Glutamatergic neuron (in vitro differentiated cells): ENCODE measurements around the gene SUSD4. TPM values are rescaled to one million over a fixed set of nuclear protein-coding genes. Genes with fewer than 3 reads are reported as not detected.

ENCODE experiments used
- DNase-seq: peaks from one replicate; pipeline ENCODE4 v3.0.0; 2022
- H3K27ac Mint-ChIP-seq: one replicate; pipeline ENCODE4 v1.8.0; 2020; ENCODE audit warnings: mild to moderate bottlenecking, mixed read lengths, inconsistent platforms; ENCODE audit not compliant: unreplicated experiment
- H3K27me3 Mint-ChIP-seq: one replicate; pipeline ENCODE4 v1.8.0; 2020; ENCODE audit warnings: mild to moderate bottlenecking, moderate library complexity, mixed read lengths, inconsistent platforms; ENCODE audit not compliant: unreplicated experiment
- H3K36me3 Mint-ChIP-seq: one replicate; pipeline ENCODE4 v1.8.0; 2020; ENCODE audit warnings: mild to moderate bottlenecking, mixed read lengths, inconsistent platforms; ENCODE audit not compliant: unreplicated experiment
- H3K4me1 Mint-ChIP-seq: one replicate; pipeline ENCODE4 v1.8.0; 2020; ENCODE audit warnings: mild to moderate bottlenecking, low read depth, mixed read lengths, inconsistent platforms; ENCODE audit not compliant: unreplicated experiment
- H3K4me3 Mint-ChIP-seq: one replicate; pipeline ENCODE4 v1.8.0; 2020; ENCODE audit warnings: mild to moderate bottlenecking, mixed read lengths, inconsistent platforms; ENCODE audit not compliant: unreplicated experiment
- H3K9me3 Mint-ChIP-seq: one replicate; pipeline ENCODE4 v1.8.0; 2020; ENCODE audit warnings: mild to moderate bottlenecking, moderate library complexity, mixed read lengths, inconsistent platforms; ENCODE audit not compliant: unreplicated experiment
- CTCF ChIP-seq: fragments of 200-600 bp; sonication (generic); IDR thresholded peaks from one replicate; pipeline ENCODE4 v1.5.0; 2021; ENCODE audit not compliant: partially characterized antibody, unreplicated experiment
- total RNA-seq: library from RNA; stranded (reverse); fragmentation: NEBNext Ultra II Directional; extraction: Animal tissue kit (Norgen Biotek cat#: 25700); gene quantifications from one replicate; pipeline ENCODE4 v1.2.1, GENCODE V29; 2021; ENCODE audit not compliant: unreplicated experiment

SUSD4 gene
- total RNA-seq, 1 donor from 2014 or later = 0.47 TPM

DNA sequence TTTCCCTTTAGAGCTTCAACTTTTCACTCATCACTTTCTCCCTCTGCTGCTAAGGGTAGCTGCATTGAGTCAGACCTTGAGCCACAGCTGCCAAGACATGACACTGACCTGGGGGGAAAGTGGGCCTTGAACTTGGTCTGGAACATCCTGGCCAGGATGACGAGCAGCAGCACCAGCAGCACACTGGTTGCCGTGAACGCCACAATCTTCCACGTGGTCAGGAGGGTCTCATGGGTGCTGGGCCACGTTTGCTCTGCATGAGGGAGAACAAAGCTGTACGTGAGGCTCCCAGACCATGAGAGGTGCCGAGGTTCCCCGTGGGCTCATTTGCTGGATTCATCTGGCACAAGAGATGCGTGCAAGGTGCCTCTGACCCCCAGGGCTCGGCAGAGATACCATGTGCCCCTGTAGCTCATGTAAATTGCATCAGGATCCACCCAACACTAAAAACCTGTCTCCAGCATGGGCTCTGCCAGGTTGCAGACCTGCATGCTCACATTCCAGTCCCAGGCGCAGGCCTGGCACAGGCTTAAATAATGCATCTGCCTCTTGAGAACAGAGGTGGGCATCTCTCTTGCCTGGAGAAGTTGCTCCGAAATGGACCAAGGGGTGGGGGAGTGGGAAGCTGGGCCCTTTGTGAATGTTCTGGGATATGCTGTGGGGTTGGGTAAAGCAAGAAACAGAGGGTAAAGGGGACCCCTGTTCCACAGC, 136.3 kb downstream of the SUSD4 start:
- H3K27ac Mint-ChIP-seq = no peak overlapping the region
- TF ChIP-seq CTCF = no peak
- no peak for DNase-seq
- H3K4me3 Mint-ChIP-seq = no peak overlapping the region
- H3K4me1 Mint-ChIP-seq = no peaks in the 10 kb centered on the region
- H3K9me3 Mint-ChIP-seq = peaks cover 3% of the 10 kb centered on the region
- H3K27me3 Mint-ChIP-seq = peaks cover 10% of the 10 kb centered on the region
- H3K36me3 Mint-ChIP-seq = peaks cover 5% of the 10 kb centered on the region

DNA sequence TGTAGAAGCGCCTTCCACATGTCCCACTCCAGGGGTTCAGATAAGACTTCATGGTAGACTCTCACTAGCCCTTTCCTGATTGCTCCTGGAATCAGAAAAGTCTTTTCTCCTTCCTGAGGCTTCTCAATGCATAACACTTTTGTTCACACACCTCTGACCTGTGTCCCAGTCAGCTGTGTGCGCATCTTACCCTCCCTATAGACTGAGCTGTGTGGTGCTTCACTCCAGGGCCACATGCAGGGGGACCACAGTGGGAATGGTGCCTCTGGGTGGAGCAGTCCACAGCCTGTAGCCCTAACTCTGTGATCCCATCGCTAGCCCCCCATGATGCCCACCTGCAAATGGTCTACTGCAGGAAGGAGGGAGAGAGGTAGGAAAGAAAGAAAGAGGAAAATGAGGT, 136.9 kb downstream of the SUSD4 start:
- Mint-ChIP-seq H3K36me3 (peaks cover 5% of the 10 kb centered on the region), H3K27ac (no peak overlapping the region), H3K4me3 (no peak overlapping the region), H3K9me3 (peaks cover 3% of the 10 kb centered on the region), H3K27me3 (peaks cover 10% of the 10 kb centered on the region), H3K4me1 (no peaks in the 10 kb centered on the region)
- no peak for DNase-seq
- TF ChIP-seq CTCF = no peak

GRCh38 chr1:223226271-223226670, 137.7 kb downstream of the SUSD4 start:
- no peak overlapping the region for H3K4me3 Mint-ChIP-seq
- peaks cover 3% of the 10 kb centered on the region for H3K9me3 Mint-ChIP-seq
- peaks cover 5% of the 10 kb centered on the region for H3K36me3 Mint-ChIP-seq
- no peak for DNase-seq
- no peak for TF ChIP-seq CTCF
- peaks cover 10% of the 10 kb centered on the region for H3K27me3 Mint-ChIP-seq
- H3K27ac Mint-ChIP-seq = no peak overlapping the region
- no peaks in the 10 kb centered on the region for H3K4me1 Mint-ChIP-seq

DNA sequence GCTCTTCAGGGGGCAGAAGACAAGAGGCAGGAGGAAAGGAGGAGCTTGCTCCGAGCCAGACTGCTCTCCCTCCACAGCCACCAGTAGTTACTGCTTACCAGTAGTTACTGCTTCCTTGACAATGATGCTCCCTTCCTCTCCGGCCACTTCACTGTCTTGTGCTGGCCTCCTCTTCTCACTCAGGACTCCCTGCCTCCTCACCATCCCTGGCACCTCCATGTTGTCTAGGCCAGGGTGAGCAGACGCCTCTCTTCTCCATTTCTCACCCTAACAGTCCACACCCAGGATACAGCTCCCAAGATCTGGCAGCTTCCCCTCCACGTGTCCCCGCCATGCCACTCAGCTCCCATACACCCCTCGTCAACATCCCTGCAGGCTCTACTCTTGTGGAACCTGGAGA, 138.5 kb downstream of the SUSD4 start:
- H3K36me3 Mint-ChIP-seq = peaks cover 11% of the 10 kb centered on the region
- H3K27ac Mint-ChIP-seq = no peak overlapping the region
- no peak overlapping the region for H3K4me3 Mint-ChIP-seq
- no peak for TF ChIP-seq CTCF
- peaks cover 3% of the 10 kb centered on the region for H3K9me3 Mint-ChIP-seq
- no peak for DNase-seq
- no peaks in the 10 kb centered on the region for H3K4me1 Mint-ChIP-seq
- peaks cover 12% of the 10 kb centered on the region for H3K27me3 Mint-ChIP-seq

GRCh38 chr1:223225061-223225460, 138.9 kb downstream of the SUSD4 start:
- Mint-ChIP-seq H3K36me3 (peaks cover 12% of the 10 kb centered on the region), H3K4me1 (no peaks in the 10 kb centered on the region), H3K27me3 (peaks cover 12% of the 10 kb centered on the region), H3K4me3 (no peak overlapping the region), H3K9me3 (peaks cover 3% of the 10 kb centered on the region), H3K27ac (no peak overlapping the region)
- no peak for DNase-seq
- TF ChIP-seq CTCF = no peak
